ENCODE data around the gene B3GNT5. TPM values are rescaled to one million over a fixed set of nuclear protein-coding genes. Genes with fewer than 3 reads are reported as not detected.

B3GNT5 gene
- total and polyA plus RNA-seq, 2 of the 8 experiments (the other 6 are each of a cell fraction or from before 2014, with no cell fraction given), result 2.4 to 9.7 TPM

DNA sequence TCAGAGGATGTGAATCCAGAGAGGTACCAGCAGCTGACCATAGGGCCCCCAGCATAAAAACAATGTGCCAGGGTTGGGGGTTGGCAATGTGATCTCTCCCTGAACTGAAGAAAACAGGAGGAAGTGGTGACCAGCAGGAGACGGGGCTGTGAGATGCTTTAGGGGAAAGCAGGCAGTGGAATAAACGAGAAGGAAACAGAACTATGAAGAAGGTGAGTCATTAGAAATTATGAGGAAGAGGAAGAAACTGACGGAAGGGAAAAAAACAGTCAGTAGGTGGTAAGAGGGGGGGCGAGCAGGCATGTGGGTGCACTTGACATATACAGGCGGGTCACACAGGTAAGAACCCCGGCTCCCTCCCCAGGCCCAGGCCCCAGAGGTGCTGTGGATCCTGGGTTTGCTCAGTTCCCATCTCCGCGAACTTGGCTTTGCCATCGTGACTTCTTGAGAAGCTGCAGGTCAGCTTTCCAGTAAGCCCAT is 42.2 kb upstream of the B3GNT5 start (continued):
- TF ChIP-seq, protein P1, sequence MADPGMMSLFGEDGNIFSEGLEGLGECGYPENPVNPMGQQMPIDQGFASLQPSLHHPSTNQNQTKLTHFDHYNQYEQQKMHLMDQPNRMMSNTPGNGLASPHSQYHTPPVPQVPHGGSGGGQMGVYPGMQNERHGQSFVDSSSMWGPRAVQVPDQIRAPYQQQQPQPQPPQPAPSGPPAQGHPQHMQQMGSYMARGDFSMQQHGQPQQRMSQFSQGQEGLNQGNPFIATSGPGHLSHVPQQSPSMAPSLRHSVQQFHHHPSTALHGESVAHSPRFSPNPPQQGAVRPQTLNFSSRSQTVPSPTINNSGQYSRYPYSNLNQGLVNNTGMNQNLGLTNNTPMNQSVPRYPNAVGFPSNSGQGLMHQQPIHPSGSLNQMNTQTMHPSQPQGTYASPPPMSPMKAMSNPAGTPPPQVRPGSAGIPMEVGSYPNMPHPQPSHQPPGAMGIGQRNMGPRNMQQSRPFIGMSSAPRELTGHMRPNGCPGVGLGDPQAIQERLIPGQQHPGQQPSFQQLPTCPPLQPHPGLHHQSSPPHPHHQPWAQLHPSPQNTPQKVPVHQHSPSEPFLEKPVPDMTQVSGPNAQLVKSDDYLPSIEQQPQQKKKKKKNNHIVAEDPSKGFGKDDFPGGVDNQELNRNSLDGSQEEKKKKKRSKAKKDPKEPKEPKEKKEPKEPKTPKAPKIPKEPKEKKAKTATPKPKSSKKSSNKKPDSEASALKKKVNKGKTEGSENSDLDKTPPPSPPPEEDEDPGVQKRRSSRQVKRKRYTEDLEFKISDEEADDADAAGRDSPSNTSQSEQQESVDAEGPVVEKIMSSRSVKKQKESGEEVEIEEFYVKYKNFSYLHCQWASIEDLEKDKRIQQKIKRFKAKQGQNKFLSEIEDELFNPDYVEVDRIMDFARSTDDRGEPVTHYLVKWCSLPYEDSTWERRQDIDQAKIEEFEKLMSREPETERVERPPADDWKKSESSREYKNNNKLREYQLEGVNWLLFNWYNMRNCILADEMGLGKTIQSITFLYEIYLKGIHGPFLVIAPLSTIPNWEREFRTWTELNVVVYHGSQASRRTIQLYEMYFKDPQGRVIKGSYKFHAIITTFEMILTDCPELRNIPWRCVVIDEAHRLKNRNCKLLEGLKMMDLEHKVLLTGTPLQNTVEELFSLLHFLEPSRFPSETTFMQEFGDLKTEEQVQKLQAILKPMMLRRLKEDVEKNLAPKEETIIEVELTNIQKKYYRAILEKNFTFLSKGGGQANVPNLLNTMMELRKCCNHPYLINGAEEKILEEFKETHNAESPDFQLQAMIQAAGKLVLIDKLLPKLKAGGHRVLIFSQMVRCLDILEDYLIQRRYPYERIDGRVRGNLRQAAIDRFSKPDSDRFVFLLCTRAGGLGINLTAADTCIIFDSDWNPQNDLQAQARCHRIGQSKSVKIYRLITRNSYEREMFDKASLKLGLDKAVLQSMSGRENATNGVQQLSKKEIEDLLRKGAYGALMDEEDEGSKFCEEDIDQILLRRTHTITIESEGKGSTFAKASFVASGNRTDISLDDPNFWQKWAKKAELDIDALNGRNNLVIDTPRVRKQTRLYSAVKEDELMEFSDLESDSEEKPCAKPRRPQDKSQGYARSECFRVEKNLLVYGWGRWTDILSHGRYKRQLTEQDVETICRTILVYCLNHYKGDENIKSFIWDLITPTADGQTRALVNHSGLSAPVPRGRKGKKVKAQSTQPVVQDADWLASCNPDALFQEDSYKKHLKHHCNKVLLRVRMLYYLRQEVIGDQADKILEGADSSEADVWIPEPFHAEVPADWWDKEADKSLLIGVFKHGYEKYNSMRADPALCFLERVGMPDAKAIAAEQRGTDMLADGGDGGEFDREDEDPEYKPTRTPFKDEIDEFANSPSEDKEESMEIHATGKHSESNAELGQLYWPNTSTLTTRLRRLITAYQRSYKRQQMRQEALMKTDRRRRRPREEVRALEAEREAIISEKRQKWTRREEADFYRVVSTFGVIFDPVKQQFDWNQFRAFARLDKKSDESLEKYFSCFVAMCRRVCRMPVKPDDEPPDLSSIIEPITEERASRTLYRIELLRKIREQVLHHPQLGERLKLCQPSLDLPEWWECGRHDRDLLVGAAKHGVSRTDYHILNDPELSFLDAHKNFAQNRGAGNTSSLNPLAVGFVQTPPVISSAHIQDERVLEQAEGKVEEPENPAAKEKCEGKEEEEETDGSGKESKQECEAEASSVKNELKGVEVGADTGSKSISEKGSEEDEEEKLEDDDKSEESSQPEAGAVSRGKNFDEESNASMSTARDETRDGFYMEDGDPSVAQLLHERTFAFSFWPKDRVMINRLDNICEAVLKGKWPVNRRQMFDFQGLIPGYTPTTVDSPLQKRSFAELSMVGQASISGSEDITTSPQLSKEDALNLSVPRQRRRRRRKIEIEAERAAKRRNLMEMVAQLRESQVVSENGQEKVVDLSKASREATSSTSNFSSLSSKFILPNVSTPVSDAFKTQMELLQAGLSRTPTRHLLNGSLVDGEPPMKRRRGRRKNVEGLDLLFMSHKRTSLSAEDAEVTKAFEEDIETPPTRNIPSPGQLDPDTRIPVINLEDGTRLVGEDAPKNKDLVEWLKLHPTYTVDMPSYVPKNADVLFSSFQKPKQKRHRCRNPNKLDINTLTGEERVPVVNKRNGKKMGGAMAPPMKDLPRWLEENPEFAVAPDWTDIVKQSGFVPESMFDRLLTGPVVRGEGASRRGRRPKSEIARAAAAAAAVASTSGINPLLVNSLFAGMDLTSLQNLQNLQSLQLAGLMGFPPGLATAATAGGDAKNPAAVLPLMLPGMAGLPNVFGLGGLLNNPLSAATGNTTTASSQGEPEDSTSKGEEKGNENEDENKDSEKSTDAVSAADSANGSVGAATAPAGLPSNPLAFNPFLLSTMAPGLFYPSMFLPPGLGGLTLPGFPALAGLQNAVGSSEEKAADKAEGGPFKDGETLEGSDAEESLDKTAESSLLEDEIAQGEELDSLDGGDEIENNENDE (IDR thresholded peaks at IDR 0.05; ENCODE audit: insufficient replicate concordance, low read length), result no peak
- TF ChIP-seq EGR1 (IDR thresholded peaks at IDR 0.05; ENCODE audit: borderline replicate concordance, low read depth, low read length) (no peak), SP4 (IDR thresholded peaks at IDR 0.05; ENCODE audit: low read length) (no peak), RAD21 (IDR thresholded peaks at IDR 0.05 in 1 of 2, conservative IDR thresholded peaks at IDR 0.05 in 1 of 2; ENCODE audit: low read depth in 2 of 2, low read length in 2 of 2) (no peak), CTBP2 (IDR thresholded peaks at IDR 0.05; ENCODE audit: borderline replicate concordance, insufficient read depth, insufficient read length, low read length) (no peak), NRF1 (IDR thresholded peaks at IDR 0.05; ENCODE audit: low read depth, low read length) (no peak)

Data from H1 (cell line).